HG02759 (cell line): ENCODE results near the gene RSRC1.
A peak's percentile ranks its signal among the peaks of the same experiment; 100 is the strongest.
"Not testable (repeated sequence)": the region's sequence is repeated elsewhere in the genome, so short reads cannot be mapped to it uniquely, and the experiment has no call there.

Source experiments
- ATAC-seq: cut with Tn5 transposase; IDR thresholded peaks from one replicate; pipeline ENCODE4 v1.9.1; 2021; ENCODE audit warnings: mild to moderate bottlenecking, moderate library complexity; ENCODE audit not compliant: unreplicated experiment

RSRC1 gene

GRCh38 chr3:158312560-158313141 lies 202.8 kb downstream of the RSRC1 start:
- ATAC-seq, result no peak

DNA sequence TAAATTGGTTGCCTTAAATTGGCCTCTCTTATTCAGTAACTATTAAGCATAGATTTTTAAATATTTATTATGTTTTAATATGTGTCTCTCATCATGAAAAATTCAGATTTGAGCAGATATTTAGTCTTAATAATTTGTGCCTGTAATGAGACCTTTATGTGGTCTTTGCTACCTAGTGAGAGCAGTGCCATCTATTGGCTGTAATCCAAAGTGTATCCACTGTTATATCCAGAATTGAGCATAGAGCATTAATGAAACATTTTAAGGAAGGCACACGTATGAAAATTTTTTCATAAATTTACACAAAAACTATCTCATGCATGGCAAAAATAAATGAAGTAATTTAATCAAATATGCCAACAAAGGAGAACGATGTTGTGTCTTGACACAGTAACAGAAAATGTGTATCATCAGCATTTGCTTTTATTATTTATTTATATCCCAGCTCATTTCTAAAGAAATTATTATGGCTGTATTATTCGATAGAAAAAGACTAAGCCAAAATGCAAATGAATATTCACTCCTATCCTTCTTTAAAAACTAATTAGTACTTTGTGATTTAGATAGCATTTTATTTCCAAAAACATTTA lies 203.5 kb downstream of the RSRC1 start:
- no peak for ATAC-seq

DNA sequence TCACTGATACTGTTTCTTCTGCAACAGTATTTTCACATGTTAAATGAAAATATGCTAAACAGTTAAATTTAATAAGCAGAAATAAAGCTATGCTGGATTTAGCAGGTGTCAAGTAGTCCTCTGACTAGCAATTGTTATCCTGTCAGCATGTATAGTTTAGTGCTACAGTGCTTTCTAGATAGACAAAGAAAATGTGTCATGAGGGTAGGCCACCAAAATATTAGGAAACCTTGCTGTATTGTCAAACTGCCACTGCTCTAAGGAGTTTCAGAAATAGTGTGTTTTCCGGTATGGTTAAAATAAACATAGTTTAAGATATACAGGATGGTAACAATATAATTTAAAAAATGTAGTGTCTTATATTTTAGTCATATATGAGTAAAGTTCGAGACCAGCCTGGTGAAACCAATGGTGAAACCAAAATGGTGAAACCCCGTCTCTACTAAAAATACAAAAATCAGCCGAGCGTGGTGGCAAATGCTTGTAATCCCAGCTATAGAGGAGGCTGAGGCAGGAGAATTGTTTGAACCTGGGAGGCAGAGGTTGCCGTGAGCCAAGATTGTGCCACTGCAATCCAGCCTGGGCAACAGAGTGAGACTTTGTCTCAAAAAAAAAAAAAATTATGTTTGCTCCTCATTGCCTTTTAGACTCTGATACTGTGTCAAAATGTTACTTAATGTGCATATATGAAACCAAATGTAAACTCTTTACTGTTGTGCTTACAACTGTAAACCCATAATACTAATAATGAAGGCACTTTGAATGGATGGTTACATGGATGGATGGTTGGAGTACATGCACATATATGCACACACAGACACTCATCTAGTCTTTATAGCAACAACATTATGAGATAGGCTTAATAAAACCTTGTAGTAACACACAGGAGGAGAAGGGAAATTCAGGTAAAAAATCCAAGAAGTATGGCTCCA lies 204.8 kb downstream of the RSRC1 start:
- peak; percentile 48 for ATAC-seq

DNA sequence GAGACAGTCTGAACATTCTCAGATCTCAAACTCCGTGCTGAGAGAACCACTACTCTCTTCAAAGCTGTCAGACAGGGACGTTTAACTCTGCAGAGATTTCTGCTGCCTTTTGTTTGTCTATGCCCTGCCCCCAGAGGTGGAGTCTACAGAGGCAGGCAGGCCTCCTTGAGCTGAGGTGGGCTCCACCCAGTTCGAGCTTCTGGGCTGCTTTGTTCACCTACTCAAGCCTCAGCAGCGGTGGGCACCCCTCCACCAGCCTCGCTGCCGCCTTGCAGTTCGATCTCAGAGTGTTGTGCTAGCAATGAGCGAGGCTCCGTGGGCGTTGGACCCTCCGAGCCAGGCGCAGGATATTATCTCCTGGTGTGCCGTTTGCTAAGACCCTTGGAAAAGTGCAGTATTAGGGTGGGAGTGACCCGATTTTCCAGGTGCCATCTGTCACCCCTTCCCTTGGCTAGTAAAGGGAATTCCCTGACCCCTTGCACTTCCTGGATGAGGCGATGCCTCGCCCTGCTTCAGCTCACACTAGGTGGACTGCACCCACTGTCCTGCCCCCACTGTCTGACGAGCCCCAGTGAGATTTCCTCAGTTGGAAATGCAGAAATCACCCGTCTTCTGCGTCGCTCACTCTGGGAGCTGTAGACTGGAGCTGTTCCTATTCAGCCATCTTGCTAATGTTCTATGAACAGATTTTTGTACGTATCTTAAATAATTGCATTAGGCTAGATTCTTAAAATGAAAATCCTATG lies 220.0 kb downstream of the RSRC1 start:
- ATAC-seq, result not testable (repeated sequence)

GRCh38 chr3:158330870-158331269 lies 221.0 kb downstream of the RSRC1 start:
- ATAC-seq, result no peak

DNA sequence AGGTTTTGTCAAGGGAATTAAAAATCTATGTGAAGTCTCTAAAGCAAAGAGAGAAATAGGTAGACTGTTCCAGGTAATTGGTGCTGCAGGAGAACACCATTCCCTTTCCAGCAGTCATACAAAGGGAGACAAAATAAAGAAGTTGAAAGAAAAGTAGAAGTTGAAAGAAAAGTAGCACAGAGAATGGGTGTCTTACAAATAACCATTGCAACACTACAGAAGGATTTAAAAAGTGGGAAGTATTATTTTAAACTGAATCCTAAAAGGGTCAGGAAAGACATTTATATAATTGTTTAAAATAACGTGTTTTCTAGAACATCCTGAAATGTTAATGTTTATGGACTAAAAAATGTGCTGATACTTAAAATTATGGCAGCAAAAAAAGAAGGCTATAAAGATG lies 223.8 kb downstream of the RSRC1 start:
- ATAC-seq, result no peak

GRCh38 chr3:158337110-158337509 lies 227.2 kb downstream of the RSRC1 start:
- ATAC-seq, result no peak

DNA sequence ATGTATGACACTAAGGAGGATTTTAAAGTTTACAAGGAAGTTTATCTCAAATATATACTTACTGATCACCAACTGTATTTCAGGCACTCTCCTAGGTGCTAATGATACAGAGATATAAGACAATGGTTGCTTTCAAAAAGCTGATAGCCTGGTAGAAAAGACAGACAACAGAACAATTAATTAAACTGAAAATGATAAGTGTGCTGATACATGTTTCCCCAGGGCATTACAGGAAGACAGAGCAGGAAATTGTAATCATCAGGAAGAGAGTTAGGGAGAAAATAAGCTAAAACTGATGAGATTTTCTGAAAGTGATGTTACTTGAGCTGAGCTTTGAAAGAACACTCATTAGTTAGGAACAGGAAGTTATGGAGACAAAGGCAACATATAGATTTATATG lies 229.7 kb downstream of the RSRC1 start:
- ATAC-seq, result no peak

DNA sequence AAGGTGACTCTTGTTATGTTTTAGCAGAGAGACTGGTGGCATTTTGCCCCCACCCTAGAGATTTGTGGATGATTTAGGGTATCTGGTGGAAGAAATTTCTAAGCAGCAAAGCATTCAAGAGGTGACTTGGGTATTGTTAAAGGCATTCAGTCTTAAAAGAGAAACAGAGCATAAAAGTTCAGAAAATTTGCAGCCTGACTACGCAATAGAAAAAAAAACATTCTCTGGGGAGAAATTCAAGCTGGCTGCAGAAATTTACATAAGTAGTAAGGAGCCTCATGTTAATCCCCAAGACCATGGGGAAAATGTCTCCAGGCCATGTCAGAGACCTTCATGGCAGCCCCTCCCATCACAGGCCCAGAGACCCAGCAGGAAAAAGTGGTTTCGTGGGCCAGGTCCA lies 231.1 kb downstream of the RSRC1 start:
- not testable (repeated sequence) for ATAC-seq

DNA sequence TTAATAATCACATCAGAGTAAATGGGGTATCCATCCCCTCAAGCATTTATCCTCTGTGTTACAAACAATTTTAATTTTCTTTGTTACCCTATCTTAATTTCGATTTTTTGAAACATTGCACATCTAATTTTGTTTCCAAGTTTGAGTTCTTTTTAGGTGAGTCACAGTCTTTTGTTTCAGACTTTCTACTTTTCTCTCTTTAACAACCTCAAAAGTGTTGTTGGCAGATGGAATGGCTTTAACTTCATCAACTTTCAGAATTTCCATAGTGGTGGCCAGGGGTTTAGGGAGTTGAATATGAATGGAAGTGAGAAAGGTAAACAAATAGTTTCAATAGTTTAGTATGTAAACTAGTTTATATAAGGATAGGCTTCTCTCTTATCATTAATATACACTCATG lies 238.1 kb downstream of the RSRC1 start:
- no peak for ATAC-seq

- ATAC-seq, result no peak
Measured at GRCh38 chr3:158350971-158351370, 241.1 kb downstream of the RSRC1 start.

GRCh38 chr3:158352551-158352950 lies 242.7 kb downstream of the RSRC1 start:
- ATAC-seq, result peak; percentile 60

- ATAC-seq, result peak; percentile 53
Measured at GRCh38 chr3:158354713-158355112, 244.8 kb downstream of the RSRC1 start.

DNA sequence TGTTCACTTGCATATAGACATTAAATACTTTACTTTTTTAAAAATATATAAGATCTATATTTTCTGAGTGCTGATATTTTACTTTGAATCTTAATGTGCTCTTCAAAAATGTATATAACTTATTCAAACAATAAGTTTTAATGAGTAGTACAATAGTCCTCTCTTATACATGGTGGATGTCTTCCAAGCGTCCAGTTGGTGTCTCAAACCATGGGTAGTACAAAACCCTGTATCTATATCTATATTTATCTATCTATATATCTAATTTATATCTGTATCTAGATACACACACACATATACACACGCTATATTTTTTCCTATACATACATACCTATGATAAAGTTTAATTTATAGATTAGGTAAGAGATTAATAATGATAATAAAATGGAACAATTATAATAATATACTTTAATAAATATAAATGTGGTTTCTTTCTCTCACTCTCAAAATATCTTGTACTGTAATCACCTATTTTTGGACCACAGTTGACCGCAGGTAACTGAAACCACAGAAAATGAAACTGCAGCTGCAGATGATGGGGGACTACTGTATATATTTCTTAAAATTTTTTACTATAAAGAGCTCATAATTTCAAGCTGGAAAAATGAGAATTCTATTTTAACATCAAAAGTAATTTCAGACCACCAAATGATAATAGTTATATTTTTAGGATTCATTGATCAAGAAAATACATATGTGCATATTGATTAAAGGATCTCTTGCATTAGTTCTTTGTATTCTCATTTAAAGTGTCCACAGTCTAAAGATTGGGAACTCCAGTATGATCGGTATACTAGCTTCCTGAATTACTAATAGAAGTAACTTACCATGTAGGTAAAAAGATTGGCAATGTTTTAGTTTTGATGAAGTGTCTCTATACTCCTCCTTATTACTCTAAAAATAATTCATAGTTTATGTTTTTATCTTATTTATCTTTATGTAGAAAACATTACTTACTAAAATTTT lies 246.0 kb downstream of the RSRC1 start:
- ATAC-seq, result peak; percentile 85

DNA sequence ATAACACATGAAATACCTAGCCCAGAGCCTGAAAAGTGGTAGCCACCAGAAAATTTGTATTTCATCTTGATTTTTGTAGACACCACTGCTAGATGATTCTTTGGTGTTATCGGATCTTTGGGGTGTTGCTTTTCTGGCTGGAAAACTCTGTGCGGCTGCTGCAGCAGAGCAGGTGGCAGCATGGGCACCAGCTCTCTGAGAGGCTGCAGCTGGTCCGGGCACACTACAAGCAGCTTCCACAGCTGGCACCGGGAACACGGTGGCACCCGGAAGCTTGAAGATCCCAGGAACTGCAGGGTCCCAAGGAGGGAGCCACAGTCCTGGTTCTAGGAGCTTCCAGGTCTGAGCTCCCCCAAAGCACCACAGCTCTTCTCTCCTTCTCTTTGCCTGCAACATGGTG lies 249.4 kb downstream of the RSRC1 start:
- no peak for ATAC-seq

DNA sequence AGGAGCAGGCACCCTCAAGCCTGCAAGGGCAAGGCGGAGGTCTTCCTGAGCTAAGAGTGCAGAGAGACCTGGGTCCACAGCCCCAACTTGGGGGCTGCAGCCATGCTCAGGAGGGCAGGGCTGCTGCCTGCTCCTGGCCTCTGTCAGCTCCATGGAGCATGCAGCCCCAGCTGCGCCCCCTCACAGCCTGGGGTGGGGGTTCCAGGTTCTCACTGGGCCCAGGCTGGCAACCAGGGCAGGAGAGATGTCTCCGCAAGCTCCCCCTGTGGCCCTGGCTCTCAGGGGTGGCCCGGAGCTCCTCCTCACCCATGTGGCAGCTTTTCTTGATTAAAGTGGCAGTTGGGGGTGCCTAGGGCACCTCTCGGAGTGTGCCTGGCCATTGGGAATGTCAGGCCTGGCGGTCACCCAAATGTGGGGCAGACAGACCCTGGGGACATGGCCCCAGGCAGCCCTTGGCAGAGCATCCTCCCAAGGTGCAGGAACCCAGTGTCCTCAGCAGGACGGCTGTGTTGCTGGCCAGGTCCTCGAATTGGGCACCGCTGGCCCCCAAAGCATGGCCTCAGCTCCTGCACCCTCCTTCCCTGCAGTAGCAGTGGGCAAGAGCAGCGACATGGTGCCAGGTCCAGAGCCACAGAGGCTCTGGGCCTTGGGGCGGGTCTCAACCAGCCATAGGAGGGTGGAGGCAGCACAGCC lies 251.0 kb downstream of the RSRC1 start:
- no peak for ATAC-seq

DNA sequence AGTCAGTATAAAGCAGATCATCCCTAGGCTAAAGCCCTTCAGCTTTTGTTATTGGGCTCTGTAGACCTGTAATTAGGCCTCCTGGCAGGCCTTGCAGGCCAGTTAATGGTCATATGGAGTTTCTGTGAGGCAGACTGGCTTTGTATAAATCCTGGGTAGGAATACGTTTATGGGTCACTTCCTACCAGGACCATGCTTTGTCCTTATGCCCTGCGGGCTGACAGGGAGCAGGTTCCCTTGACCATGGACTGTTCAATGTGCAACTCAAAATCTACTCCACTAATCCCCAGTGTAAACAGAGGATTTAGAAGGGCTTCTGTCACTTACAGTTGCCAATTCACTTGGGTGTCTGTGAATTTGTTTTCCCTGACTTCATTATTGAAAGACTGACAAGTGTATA lies 258.4 kb downstream of the RSRC1 start:
- ATAC-seq, result no peak

DNA sequence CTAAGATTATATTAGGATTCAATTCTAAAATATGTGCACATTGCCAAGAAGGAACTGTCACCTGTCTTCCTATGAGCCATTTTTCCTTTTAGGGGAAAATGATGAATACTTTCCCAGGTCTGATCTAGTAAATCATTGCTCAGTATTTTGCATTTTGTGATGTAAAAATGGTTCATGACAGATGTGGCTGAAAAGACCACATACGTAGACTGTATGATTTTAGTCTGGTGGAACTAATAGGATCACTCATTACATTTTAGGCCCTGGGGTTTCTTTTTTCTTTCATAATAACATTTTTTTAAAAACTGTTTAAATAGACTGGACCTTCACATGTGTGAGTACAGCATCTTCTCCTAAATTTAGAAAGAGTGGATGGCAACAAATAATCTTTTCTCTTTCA lies 259.4 kb downstream of the RSRC1 start:
- no peak for ATAC-seq

DNA sequence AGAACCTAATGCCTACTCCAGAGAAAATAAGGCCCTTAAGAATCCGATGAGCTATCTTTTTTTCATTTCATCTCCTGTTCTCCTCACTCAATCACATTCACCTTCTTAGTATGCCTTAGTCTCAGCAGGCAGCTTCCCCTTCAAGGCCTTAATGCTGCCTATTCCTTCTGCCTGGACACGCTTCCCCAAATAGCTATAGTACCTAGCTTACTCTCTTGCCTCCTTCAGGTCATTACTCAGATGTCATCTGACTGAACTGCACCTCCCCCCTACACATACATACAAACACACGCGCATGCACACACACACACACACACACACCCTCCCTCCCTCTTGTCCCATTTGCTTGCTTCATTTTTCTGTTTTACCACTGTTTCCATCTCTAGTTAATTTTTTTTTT lies 269.6 kb downstream of the RSRC1 start:
- no peak for ATAC-seq
